Activated gamma-delta T cell treated with Interleukin-2 at 50 U/mL for 16 hours (primary cell): ENCODE data around the gene GABPA.
A peak's percentile ranks its signal among the peaks of the same experiment; 100 is the strongest.
"Not testable (repeated sequence)": the region's sequence is repeated elsewhere in the genome, so short reads cannot be mapped to it uniquely, and the experiment has no call there.

ENCODE experiments used
- DNase-seq: peaks from one replicate; pipeline ENCODE4 v3.0.0-alpha.2; 2020

The GABPA gene

DNA sequence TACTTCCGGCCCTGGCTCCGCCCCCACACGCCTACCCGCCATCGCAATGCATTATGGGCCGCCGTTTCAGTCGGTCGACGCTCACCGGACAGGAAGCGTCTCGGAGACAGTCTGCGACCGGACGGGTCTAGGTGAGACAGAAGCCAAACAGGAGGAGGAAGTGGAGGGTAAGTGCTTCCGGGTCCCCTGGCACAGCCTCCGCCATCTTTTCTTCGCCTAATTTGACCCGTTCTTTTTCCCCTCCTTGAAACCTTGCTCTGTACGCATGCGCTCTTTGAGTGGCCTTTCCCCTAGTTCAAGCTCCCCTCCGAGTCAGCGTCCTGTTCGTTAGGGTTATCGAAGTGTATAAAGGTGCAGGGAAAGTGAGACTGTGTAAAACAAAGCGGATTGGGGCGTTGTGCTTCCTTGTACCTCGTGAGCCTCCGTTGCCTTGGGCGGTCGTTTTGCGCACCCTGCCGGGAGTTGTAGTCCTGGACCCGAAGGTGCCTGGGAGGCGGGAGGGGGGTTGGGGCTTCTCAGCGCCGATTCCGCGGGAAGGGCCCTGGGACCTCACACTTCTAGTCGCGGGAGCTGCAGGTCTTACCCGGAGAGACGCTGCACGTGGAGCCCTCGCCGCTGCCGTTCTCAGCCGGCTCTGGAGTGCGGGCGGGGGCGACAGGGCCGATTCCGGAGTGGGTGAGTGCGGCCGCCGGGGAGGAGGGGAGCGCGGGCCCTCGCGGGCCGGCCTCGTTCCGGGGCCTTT is at the start of gene GABPA, which contains the start of gene ATP5PF:
Gene GABPA (plus strand): TSS at position 69 of the 742 bp plus-strand sequence. CDS start 6,627 bp downstream, outside the sequence.
Gene ATP5PF (minus strand): TSS at position 1 of the 742 bp plus-strand sequence. CDS start 5,110 bp downstream, outside the sequence.
- peak; percentile 97 for DNase-seq

DNA sequence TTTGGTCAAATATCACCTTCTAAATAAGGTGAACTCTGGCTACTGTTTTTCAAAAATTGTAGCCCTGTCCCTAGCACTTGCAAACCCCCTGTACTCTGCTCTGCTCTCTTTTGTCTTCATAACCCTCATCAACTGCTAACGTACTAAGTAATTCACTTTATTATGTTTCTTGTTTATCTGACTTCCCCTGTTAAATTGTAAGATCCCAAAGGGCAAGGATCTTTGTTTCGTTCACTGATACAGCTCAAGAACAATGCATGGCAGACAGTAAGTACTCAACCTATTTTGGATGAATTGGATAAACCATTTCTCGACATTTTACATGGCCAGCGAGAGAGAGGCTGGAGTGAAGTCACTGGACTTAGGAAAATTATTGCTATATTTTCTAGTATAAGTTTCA is 47.0 kb upstream of the GABPA start:
- no peak for DNase-seq

GRCh38 chr21:25688275-25689155 is 46.3 kb upstream of the GABPA start:
- DNase-seq: no peak

- DNase-seq: no peak
Observed at GRCh38 chr21:25689226-25689625, 45.5 kb upstream of the GABPA start.

DNA sequence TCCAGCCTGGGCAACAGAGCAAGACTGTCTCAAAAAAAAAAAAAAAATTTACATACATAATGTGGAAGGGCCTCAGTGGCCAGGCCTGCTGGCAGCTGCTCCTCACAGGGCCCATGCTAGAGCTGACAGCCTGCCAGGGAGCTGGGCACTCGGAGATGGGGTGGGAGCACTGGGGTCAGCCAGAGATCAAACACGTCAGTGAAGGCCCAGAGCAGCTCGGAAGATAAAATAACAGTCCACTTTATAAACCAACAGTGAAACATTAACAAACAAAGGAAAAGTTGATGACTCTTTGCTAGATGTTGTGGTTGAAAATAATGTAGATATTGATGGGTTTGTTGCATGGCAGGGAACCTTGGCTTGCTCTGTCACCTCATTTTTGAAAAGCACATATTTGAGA is 42.8 kb upstream of the GABPA start:
- DNase-seq: no peak

DNA sequence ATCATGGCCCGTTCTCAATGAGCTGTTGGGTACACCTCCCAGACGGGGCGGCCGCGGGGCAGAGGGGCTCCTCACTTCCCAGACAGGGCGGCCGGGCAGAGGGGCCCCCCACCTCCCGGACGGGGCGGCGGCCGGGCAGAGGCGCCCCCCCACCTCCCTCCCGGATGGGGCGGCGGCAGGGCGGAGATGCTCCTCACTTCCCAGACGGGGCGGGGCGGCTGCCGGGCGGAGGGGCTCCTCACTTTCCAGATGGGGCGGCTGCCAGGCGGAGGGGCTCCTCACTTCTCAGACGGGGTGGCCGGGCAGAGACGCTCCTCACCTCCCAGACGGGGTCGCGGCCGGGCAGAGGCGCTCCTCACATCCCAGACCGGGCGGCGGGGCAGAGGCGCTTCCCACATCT is 39.3 kb upstream of the GABPA start:
- not testable (repeated sequence) for DNase-seq

DNA sequence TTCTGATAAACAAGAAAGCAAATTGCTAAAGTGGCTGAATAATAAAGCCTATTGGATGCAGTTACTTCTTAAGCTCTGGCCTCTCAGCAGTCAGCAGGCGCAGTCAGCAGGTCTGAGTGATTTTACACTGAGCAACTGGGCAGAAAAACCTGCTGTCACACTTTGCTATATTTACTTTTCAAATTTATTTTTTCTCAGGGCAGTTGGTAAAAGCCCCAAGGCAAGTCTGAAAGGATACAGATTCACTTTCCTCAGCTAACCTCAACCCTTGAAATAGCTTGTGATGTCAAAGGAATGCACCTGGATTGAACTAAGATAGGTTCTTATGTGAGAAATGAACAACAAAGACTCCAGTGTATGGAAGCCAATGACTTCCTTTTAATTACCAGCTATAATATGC is 34.0 kb upstream of the GABPA start:
- no peak for DNase-seq

DNA sequence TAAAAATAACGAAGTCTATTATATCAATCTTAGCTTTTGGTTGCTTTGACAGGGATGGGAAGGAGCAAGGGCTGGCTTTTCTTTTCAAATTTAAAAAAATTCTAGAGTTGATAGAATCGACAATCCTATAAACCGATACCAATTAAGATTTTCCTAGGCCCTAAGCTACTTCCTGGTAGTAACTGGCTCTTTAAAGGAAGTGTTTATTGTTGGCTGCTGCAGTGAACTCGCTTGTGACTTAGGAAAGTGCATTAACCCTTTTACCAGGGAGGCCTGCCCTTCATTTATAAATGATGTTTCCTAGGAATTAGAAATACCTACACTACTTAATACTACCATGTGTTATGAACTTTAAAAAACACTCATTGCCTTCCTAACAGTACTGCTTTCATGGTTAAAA is 33.2 kb upstream of the GABPA start:
- DNase-seq: no peak

DNA sequence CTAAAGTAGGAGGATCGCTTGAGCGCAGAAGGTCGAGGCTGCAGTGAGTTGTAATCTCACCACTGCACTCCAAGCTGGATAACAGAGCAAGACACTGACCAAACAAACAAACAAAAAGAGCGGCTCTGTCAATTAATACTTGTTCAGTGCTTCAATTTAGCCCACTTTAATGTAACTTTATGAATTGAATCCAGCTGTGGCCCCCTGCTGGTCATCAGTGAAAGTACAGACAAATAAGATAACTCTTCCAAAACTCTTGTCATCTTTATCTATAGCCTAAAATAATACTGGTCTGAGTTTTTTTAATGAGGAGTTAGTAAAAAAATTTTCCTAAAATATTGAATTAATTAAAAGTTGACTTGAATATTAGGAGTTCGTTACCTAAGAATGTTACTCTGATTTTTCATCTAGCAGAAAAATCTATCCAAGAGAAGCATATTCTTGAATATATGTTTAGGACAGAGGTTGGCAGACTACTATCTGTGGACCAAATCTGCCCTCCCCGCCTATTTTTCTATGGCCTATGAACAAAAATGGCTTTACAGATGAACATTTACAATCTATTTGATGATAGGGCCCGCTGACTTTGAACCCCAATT is 26.2 kb upstream of the GABPA start:
- DNase-seq: peak; percentile 52

DNA sequence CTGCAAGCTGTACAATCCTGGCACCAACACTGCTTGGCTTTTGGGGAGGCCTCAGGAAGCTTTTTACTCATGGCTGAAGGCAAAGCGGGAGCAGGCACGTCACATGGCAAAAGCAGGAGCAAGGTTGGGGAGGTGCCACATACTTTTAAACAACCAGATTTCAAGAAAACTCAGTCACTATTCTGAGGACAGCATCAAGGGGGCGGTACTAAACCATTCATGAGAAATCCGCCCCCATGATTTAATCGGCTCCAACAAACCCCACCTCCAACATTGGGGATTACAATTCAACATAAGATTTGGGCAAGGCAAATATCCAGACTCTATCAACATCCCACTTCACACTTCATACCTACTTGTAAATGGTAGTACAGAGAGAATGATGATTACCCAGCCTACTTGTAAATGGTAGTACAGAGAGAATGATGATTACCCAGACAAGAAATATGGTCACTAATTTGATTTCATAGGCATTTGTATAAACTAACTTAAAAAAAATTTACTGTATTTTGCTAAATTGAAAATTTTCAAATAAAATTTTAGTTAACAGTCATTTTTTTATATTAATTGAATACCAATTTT is 25.0 kb upstream of the GABPA start:
- DNase-seq: no peak

- DNase-seq: no peak
Observed at GRCh38 chr21:25710550-25710949, 24.2 kb upstream of the GABPA start.

GRCh38 chr21:25714066-25714465 is 20.7 kb upstream of the GABPA start:
- DNase-seq: not testable (repeated sequence)

DNA sequence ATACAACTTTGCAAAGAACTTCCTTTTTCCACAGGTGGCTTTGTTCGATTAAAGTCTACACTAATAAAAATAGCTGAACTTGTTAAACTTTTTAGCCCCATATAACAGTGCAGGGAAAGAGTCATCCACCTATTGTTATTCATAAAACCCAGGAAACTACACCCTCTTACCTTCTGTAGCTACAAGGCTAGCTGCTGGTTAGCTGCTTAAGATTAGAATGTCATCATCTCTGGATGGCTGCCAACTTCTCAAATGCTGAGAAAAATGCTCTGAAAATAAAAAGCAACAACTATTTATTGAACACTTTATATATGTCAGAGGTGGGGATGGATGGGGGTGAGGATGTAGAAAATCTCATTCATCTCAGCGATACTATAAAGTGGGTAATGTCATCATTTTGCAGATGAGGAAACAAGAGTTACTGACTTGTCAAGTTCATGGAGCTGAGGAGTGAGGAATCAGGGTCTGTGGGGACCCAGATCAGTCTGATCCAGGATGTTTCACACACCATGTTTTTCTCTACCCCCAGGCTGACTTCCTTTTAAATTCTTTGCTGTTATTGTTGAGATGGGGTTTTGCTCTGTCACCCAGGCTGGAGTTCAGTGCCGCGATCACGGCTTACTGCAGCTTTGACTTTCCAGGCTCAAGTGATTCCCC is 17.2 kb upstream of the GABPA start:
- no peak for DNase-seq

DNA sequence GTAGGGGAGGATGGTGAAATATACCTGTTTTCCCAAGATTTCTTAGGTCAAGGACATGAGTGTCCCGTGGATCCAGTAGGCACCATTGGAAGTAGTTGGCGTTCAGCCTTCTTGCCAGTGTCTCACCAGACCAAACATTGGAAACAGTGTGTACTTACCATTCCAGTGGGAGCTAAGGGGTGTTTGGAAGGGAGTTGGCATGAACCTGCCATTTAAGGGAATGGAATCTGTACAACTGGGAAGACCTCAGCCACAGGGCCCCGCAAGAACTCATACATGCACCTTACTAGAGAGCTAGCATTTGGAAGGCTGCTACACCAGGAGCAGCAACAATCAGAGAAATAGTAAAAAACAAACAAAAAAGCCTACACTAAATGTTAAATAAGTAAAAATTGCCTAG is 12.8 kb upstream of the GABPA start:
- DNase-seq: no peak

DNA sequence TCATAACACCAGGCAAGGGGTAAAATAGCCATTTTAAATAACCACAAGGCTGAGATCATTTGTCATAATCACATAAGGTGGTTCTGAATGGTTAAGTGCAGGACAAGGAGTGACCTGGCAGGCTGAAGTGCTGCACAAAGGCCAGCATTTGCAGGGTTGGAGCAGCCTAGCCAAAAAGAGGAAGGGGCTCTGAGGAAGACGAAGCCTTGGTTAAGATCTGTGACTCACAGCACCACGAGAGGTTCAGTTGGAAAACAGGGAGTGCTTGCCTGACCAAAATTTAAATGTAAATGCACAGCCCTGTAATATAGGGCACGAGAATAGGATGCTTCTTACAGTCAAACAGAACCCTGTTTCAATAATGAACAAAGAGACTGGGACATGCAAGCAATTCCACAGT is 12.1 kb upstream of the GABPA start:
- DNase-seq: no peak

- no peak for DNase-seq
Observed at GRCh38 chr21:25732091-25732760, 2.5 kb upstream of the GABPA start.

DNA sequence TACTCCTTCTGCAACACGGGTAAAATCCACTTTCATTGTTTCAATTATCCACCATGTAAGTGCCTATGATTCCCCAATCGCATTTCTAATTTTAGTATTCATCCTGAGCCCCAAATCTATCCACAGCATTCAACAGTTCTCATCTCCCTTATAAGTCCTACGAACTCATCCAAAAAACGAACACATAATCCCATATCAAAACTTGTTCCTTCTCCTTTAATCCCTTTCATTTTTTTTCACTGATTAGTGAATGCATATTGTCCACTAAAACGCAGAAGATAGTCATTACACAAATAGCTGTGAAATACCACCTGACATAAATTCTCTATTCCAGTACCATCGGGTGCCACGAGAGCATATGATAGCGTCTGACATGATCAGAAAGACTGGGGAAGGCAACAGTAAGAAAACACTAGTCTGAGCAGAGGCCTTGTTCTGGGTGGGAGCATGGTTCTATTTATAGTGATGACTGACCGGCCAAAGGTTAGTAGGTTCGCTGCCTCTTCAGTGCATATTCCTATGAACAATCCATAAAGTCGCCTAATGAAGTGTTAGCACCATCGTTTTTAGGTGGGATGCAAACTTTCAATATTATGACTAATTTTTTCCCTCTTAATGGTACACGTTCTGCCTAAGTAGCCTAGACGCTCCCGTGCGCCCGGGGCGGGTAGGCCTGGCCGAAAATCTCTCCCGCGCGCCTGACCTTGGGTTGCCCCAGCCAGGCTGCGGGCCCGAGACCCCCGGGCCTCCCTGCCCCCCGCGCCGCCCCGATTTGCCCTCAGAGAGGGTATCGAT is 716 bp upstream of the GABPA start:
- no peak for DNase-seq

DNA sequence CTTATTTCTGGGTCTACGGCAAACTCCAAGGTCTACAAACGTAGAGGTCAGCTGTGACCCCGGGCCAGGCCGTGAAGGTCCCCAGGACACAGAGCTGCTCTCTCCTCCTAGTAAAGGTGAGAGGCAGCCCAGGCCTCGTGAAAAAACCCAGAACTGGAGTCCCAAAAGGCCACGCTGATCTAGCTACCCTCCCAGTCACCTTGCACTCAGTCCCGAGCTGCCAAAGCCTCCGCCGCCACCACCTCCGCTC is 193 bp upstream of the GABPA start:
- DNase-seq: no peak

DNA sequence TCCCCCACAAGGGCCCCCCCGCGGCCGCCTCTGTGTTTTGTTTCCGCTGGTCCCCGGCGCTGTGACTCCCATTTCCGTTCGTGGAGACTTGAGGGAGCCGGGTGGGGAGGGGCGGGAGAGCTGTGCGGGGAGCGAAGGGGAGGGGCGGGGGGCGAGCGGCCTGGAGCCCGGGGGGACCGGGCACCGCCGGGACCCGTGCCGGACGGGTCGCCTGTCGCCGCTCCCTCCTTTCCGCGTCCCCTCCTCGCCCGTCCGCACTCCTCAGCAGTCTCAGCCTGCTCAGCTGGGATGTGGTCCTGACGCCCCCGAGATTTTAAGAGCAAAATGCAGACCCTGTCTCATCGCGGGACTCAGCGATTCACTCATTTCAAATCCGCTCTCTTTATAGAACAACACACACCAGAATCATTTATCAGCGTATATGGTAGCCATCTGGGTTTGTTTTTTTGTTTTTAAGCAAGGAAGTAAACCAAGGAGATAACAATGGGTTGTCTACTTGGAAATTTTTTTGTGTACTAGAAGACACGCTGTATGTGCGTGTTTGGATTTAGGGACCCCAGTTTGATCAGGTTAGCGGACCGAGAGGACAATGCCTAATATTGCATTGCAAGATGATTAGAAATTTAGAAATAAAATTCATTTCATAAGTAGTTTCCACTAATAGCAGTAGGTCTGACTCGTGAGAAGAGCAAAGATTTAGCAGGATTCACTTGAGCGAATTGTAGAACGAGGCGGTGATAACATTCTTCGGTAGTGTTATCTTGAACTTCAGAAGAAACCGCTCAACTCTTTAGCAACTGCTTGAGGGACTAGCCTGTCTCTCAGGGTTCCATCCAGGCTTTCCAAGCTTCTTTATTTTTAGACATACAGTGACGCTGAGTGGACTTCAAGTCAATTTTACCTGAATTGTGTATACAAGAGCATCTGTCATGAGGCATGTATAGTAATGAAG is 1.1 kb downstream of the GABPA start:
- peak; percentile 74 for DNase-seq

GRCh38 chr21:25737421-25737820 is 2.6 kb downstream of the GABPA start:
- no peak for DNase-seq
